Activated CD8-positive, alpha-beta memory T cell treated with anti-CD3 and anti-CD28 coated beads for 36 hours (primary cell): Measurements from ENCODE around the gene AP1G1. TPM values are rescaled to one million over a fixed set of nuclear protein-coding genes. Genes with fewer than 3 reads are reported as not detected.

ENCODE experiments used
- total RNA-seq, 2 experiments: library from RNA; stranded (reverse); gene quantifications; one replicate each; pipeline ENCODE4 v1.2.3, GENCODE V29; 2021

AP1G1 gene
- total RNA-seq, 2 experiments from 2014 or later: 71.8 to 74.5 TPM

Other genes starting within 250 kb of the AP1G1 start
- not detected for gene TAT, start 231.7 kb downstream of the AP1G1 start, total RNA-seq
- gene MARVELD3, start 182.7 kb downstream of the AP1G1 start, total RNA-seq: not detected
- gene PHLPP2, start 84.1 kb downstream of the AP1G1 start, total RNA-seq: 10 to 100 TPM; 12.7 to 13.0 TPM
- 10 to 100 TPM; 16.5 to 16.6 TPM for gene ATXN1L, start 37.1 kb upstream of the AP1G1 start, total RNA-seq
- 1 to 10 TPM; 3.1 to 4.0 TPM for gene ZNF821, start 75.3 kb upstream of the AP1G1 start, total RNA-seq
- 100 to 1,000 TPM; 152 to 153 TPM for gene IST1, start 86.7 kb upstream of the AP1G1 start, total RNA-seq
- gene PKD1L3, start 191.6 kb upstream of the AP1G1 start, total RNA-seq: under 1 TPM in 1 of 2 experiments, not detected in 1; 0.04 TPM
- gene DHODH, start 199.9 kb upstream of the AP1G1 start, total RNA-seq: 10 to 100 TPM; 31.1 to 31.8 TPM
- not detected for gene HP, start 245.7 kb upstream of the AP1G1 start, total RNA-seq